Coronary artery (tissue), 2 donors: ENCODE data around the gene TUBB1.

Source experiments
- DNase-seq: peaks from one replicate; pipeline ENCODE4 v3.0.0-alpha.2; 2017; ENCODE audit warnings: low spot score
- H3K27ac ChIP-seq, 2 donors: fragments of 200-600 bp; sonication (generic); one replicate each; pipeline ENCODE4 v1.5.1; 2016 to 2019
- H3K4me3 ChIP-seq: fragments of 200-600 bp; sonication (generic); 2 replicates; pipeline ENCODE4 v1.5.1; 2016; ENCODE audit warnings: mild to moderate bottlenecking, moderate library complexity
- CTCF ChIP-seq: fragments of 200-600 bp; sonication (generic); IDR thresholded peaks from one replicate; pipeline ENCODE4 v1.5.1; 2019; ENCODE audit warnings: antibody characterized with exemption

The TUBB1 gene

GRCh38 chr20:59025511-59025910 is 6.3 kb downstream of the TUBB1 start:
- H3K4me3 ChIP-seq = no peak overlapping the region
- no peak for DNase-seq
- no peak overlapping the region for H3K27ac ChIP-seq
- TF ChIP-seq CTCF = no peak

- H3K4me3 ChIP-seq = no peak overlapping the region
- no peak for TF ChIP-seq CTCF
- no peak for DNase-seq
- no peak overlapping the region for H3K27ac ChIP-seq
Measured at GRCh38 chr20:59026904-59027740, 7.9 kb downstream of the TUBB1 start.

GRCh38 chr20:59027741-59028320 is 8.6 kb downstream of the TUBB1 start:
- H3K27ac ChIP-seq = no peak overlapping the region
- no peak for TF ChIP-seq CTCF
- no peak for DNase-seq

GRCh38 chr20:59028812-59029211 is 9.6 kb downstream of the TUBB1 start:
- no peak for DNase-seq
- no peak overlapping the region for H3K27ac ChIP-seq
- no peak for TF ChIP-seq CTCF
- H3K4me3 ChIP-seq = peak overlapping the region; percentile 46

More at GRCh38 chr20:59027741-59028320, 8.6 kb downstream of the TUBB1 start:
- no peak overlapping the region for H3K4me3 ChIP-seq

- DNase-seq = no peak
- H3K27ac ChIP-seq = peak overlapping the region in 1 of 2 donors; percentile 76
- peak overlapping the region; percentile 90 for H3K4me3 ChIP-seq
- TF ChIP-seq CTCF = no peak
Measured at GRCh38 chr20:59030911-59031563, 11.8 kb downstream of the TUBB1 start.

- H3K27ac ChIP-seq = peak overlapping the region; percentile 76 to 91
- H3K4me3 ChIP-seq = peak overlapping the region; percentile 90
- no peak for DNase-seq
- TF ChIP-seq CTCF = no peak
Measured at GRCh38 chr20:59031564-59032022, 12.4 kb downstream of the TUBB1 start.
